ENCODE data around the gene CEP131. TPM values are rescaled to one million over a fixed set of nuclear protein-coding genes. Genes with fewer than 3 reads are reported as not detected.

Gene CEP131
- total and polyA plus RNA-seq, 7 donors, result 1.8 to 11.6 (median 5.0) TPM

DNA sequence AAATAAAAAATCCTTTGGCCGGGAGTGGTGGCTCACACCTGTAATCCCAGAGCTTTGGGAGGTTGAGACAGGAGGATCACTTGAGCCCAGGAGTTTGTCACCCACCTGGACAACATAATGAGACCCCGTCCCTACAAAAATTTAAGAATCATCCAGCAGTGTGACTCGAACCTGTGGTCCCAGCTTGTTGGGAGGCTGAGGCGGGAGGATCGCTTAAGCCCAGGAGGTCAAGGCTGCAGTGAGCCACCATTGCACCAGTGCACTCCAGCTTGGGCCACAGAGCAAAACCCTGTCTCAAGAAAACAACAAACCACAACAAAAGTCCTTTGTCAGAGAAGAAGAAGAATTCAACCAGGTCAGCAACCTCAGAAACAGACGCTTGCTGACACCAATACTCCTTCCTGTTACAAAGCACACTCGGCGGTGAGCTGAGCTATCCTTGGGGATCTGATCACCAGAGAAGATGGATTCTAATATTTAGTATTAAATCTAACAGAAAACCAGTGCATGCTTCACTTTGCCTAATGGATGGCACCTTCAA lies 70.4 kb downstream of the CEP131 start:
- Histone ChIP-seq H3K4me3 (no peak overlapping the region), H3K27ac (no peak overlapping the region), H3K36me3 (no peaks in the 10 kb centered on the region), H3K27me3 (peaks cover 0 to 4% (median 0%) of the 10 kb centered on the region in 3 donors), H3K4me1 (no peaks in the 10 kb centered on the region), H3K9me3 (no peaks in the 10 kb centered on the region)
- TF ChIP-seq, protein P1, sequence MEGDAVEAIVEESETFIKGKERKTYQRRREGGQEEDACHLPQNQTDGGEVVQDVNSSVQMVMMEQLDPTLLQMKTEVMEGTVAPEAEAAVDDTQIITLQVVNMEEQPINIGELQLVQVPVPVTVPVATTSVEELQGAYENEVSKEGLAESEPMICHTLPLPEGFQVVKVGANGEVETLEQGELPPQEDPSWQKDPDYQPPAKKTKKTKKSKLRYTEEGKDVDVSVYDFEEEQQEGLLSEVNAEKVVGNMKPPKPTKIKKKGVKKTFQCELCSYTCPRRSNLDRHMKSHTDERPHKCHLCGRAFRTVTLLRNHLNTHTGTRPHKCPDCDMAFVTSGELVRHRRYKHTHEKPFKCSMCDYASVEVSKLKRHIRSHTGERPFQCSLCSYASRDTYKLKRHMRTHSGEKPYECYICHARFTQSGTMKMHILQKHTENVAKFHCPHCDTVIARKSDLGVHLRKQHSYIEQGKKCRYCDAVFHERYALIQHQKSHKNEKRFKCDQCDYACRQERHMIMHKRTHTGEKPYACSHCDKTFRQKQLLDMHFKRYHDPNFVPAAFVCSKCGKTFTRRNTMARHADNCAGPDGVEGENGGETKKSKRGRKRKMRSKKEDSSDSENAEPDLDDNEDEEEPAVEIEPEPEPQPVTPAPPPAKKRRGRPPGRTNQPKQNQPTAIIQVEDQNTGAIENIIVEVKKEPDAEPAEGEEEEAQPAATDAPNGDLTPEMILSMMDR (IDR thresholded peaks at IDR 0.05), result no peak
- no peak for TF ChIP-seq EP300 (IDR thresholded peaks at IDR 0.05)
- TF ChIP-seq POLR2AphosphoS5 (IDR thresholded peaks at IDR 0.05), result no peak
- no peak for TF ChIP-seq POLR2A (IDR thresholded peaks at IDR 0.05)
- intact Hi-C loops (cut with DNase I), result no loop called here
- DNase-seq, result no peak
- 77 to 78% methylated on average over 8 of the region's 8 CpGs for WGBS, 2 donors

DNA sequence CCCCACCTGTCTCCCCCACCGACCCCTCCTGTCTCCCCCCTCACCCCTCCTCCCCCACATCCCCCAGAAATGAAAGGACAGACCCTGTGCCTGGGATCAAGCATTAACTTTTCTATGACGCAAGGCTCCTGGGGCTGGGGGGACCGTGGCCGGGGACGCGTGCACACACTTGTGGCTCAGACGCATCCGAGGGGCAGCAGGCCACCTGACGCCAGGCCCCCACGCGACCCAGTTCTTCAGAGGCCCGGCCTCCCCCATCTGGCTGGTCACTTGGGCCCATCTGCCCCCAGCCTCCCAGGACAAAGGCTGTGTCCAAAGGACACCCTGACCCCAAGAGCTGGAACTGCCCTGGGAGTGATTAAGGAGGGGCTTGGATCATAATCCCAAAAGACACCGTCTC lies 71.5 kb downstream of the CEP131 start:
- Histone ChIP-seq H3K27me3 (peaks cover 0 to 4% (median 0%) of the 10 kb centered on the region in 3 donors), H3K27ac (no peak overlapping the region), H3K4me3 (no peak overlapping the region), H3K36me3 (no peaks in the 10 kb centered on the region), H3K9me3 (no peaks in the 10 kb centered on the region), H3K4me1 (no peaks in the 10 kb centered on the region)
- DNase-seq, result no peak
- WGBS, 2 donors, result 78 to 80% methylated on average over 13 of the region's 13 CpGs
- intact Hi-C loops (cut with DNase I), result no loop called here
- TF ChIP-seq POLR2A (IDR thresholded peaks at IDR 0.05) (no peak), EP300 (IDR thresholded peaks at IDR 0.05) (no peak), POLR2AphosphoS5 (IDR thresholded peaks at IDR 0.05) (no peak)
- TF ChIP-seq, protein P1 (IDR thresholded peaks at IDR 0.05), result no peak

DNA sequence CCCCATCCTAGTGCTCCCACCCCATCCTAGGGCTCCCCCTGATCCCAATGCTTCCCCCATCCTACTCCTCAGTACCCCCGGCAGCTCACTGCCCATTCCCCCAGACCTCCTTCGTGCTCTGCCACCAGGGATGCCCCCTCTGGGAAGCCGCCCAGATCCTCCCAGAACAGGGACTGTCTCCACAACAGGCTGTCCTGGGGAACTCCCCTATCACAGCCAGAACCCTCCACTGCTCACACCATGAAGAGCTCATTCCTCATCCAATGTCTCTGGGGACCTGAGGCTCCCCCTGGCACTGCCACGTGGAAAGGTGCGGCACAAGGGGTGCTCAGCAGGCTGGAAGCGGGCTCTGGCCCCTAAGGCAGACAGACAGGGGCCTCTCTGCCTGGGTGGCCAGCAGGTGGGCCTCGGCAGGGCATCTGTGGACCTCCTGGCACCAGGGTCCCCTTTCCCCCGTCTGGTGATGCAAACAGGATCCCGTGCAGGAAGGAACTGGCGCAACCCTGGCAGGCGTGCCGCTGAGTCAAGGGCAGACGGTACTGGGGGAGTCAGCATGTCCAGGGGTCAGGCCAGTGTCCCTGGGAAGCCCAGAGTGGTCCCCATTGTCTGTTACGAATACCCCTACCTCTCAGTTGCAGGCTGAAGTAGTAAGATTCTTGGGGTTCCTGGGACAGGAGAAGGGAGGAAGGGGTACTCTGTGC lies 72.2 kb downstream of the CEP131 start:
- H3K27me3 ChIP-seq, result peaks cover 0 to 4% (median 0%) of the 10 kb centered on the region in 3 donors
- no peaks in the 10 kb centered on the region for H3K36me3 ChIP-seq
- H3K9me3 ChIP-seq, result no peaks in the 10 kb centered on the region
- WGBS, 2 donors, result 68 to 70% methylated on average over 14 of the region's 14 CpGs
- no peak overlapping the region for H3K27ac ChIP-seq
- H3K4me3 ChIP-seq, result no peak overlapping the region
- no peak for TF ChIP-seq POLR2A (IDR thresholded peaks at IDR 0.05)
- peak in 1 of 4 donors; percentile 43 for TF ChIP-seq POLR2AphosphoS5 (IDR thresholded peaks at IDR 0.05)
- no peak for TF ChIP-seq EP300 (IDR thresholded peaks at IDR 0.05)
- TF ChIP-seq, protein P1 (IDR thresholded peaks at IDR 0.05), result no peak
- intact Hi-C loops (cut with DNase I), result no loop called here
- DNase-seq, result no peak
- H3K4me1 ChIP-seq, result no peaks in the 10 kb centered on the region

DNA sequence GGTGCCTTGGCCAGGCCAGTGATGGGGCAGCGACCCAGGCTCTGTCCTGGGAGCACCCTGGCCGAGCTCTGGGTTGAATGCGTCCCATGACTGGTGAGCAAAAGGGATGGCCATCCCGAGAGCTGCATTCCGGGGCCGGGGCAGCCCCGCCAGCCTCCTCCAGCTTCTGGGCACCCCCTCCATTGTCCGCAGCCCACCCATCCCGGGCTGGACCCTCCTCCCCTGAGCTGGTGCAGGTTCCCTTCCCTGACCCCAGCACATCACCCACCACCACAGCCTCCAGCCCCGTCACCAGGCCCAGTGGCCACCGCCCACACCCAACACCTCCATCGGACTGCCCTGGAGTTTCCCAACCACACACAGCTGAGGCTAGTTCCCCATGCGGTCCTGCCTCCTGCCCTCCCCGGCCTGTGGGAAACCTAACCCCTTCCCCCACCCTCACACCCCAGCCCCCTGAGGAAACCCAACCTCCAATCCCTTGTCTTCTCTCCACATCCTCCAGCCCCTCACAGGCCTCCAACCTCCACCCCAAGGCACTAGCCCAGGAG lies 73.7 kb downstream of the CEP131 start:
- WGBS, 2 donors, result 72 to 81% methylated on average over 14 of the region's 14 CpGs
- intact Hi-C loops (cut with DNase I), result loop anchor here (10.0 kb wide), 1 partner anchor 456 kb away; no protein-coding TSS in a partner anchor
- Histone ChIP-seq H3K4me1 (no peaks in the 10 kb centered on the region), H3K9me3 (no peaks in the 10 kb centered on the region), H3K36me3 (no peaks in the 10 kb centered on the region), H3K27ac (no peak overlapping the region), H3K27me3 (peaks cover 0 to 4% (median 0%) of the 10 kb centered on the region in 3 donors), H3K4me3 (no peak overlapping the region)
- DNase-seq, result no peak
- TF ChIP-seq, protein P1 (IDR thresholded peaks at IDR 0.05), result no peak
- TF ChIP-seq POLR2AphosphoS5 (IDR thresholded peaks at IDR 0.05) (no peak), POLR2A (IDR thresholded peaks at IDR 0.05) (no peak), EP300 (IDR thresholded peaks at IDR 0.05) (no peak)

Measured in sigmoid colon (tissue), 7 donors.